ENCODE measurements around the gene RRBP1. TPM values are rescaled to one million over a fixed set of nuclear protein-coding genes. Genes with fewer than 3 reads are reported as not detected.
A peak's percentile ranks its signal among the peaks of the same experiment; 100 is the strongest.

RRBP1 gene
- total RNA-seq, 4 donors from 2014 or later = 76.5 to 162 (median 83.9) TPM

DNA sequence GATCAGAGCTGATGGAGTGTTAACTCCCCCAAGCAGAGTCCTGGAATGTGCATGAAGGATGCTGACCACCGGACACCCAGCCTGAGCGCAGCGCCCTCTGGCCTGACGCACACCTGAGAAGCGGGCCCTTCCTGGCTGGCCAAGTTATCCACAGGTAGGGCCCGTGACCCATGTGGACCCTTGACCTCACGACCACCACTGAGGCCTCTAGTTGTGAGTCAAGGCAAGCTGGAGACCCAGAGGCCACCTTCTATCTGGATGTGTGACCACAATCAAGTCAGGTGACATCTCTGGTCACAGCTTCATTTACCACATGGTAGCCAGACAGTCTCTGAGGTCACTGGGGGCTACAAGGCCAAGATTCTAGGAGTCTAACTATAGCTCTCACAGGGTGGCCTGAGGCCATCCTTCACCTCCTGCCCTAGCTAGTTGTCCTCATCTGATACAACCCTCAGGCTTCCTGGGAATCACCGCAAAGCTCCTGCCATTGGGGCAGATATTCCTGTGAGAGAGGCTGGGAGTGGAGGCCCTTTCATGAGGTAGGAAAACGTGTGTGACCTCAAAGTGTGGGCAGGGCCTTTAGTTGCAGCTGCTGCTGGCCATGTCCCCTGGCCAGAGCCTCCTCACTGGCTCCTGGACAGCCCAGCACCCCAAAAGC is 59.1 kb downstream of the RRBP1 start:
- DNase-seq (ENCODE audit: low spot score in 2 of 2) = peak in 1 of 2 donors; percentile 3
- Histone ChIP-seq H3K27ac (no peak overlapping the region), H3K9me3 (no peaks in the 10 kb centered on the region), H3K36me3 (peaks cover 2 to 100% (median 19%) of the 10 kb centered on the region in 3 donors), H3K4me1 (peaks cover 0 to 8% (median 0%) of the 10 kb centered on the region in 4 donors), H3K27me3 (no peaks in the 10 kb centered on the region), H3K4me3 (no peak overlapping the region)
- TF ChIP-seq, protein P1, sequence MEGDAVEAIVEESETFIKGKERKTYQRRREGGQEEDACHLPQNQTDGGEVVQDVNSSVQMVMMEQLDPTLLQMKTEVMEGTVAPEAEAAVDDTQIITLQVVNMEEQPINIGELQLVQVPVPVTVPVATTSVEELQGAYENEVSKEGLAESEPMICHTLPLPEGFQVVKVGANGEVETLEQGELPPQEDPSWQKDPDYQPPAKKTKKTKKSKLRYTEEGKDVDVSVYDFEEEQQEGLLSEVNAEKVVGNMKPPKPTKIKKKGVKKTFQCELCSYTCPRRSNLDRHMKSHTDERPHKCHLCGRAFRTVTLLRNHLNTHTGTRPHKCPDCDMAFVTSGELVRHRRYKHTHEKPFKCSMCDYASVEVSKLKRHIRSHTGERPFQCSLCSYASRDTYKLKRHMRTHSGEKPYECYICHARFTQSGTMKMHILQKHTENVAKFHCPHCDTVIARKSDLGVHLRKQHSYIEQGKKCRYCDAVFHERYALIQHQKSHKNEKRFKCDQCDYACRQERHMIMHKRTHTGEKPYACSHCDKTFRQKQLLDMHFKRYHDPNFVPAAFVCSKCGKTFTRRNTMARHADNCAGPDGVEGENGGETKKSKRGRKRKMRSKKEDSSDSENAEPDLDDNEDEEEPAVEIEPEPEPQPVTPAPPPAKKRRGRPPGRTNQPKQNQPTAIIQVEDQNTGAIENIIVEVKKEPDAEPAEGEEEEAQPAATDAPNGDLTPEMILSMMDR (IDR thresholded peaks at IDR 0.05) = no peak
- TF ChIP-seq POLR2A (IDR thresholded peaks at IDR 0.05) = no peak
- no peak for TF ChIP-seq EP300 (IDR thresholded peaks at IDR 0.05)
- 90 to 92% methylated on average over 5 to 9 of the region's 9 CpGs for WGBS, 2 donors

DNA sequence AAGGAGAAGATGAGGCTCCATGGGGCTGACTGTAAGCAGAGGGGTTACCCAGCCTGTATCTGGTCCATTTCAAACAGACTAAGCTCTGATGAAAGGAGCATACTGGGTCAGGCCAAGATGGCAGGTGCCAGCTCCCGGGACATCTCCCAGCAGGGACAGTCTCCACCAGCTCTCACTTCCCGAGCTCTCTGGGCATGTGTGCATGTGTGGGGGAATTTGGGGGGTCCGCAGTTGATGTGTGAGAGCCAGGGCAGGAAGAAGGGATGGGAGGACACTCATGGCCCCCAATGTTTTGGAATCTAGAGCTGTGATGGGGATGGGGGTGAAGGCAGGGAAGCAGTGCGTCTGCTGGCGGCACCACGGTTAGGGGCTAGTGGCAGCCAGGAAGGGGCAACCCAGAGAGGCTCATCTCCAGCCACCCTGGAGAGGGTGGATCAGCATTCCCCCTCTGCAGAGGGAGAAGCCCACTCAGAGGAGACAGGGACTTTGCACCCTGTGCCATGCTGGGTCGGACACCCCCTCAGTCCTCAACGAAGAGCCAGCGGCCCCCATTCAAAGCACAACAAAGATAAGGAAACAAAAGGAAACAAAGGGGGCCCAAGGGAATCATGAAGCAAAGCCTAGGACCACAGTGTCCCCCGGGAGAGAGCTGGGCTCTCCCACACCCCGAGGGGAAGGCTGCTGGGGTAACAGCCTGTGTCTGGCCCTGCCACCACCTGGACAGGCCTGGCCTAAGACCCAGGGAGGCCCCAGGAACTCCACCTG is 59.8 kb downstream of the RRBP1 start:
- Histone ChIP-seq H3K27me3 (no peaks in the 10 kb centered on the region), H3K9me3 (no peaks in the 10 kb centered on the region), H3K4me1 (peaks cover 0 to 4% (median 0%) of the 10 kb centered on the region in 4 donors), H3K36me3 (peaks cover 2 to 100% (median 19%) of the 10 kb centered on the region in 3 donors), H3K4me3 (no peak overlapping the region), H3K27ac (no peak overlapping the region)
- TF ChIP-seq POLR2A (IDR thresholded peaks at IDR 0.05) (no peak), EP300 (IDR thresholded peaks at IDR 0.05) (no peak)
- TF ChIP-seq, protein P1 (IDR thresholded peaks at IDR 0.05) = no peak
- DNase-seq (ENCODE audit: low spot score in 2 of 2) = peak in 1 of 2 donors; percentile 8
- WGBS, 2 donors = 87 to 91% methylated on average over 11 of the region's 11 CpGs

DNA sequence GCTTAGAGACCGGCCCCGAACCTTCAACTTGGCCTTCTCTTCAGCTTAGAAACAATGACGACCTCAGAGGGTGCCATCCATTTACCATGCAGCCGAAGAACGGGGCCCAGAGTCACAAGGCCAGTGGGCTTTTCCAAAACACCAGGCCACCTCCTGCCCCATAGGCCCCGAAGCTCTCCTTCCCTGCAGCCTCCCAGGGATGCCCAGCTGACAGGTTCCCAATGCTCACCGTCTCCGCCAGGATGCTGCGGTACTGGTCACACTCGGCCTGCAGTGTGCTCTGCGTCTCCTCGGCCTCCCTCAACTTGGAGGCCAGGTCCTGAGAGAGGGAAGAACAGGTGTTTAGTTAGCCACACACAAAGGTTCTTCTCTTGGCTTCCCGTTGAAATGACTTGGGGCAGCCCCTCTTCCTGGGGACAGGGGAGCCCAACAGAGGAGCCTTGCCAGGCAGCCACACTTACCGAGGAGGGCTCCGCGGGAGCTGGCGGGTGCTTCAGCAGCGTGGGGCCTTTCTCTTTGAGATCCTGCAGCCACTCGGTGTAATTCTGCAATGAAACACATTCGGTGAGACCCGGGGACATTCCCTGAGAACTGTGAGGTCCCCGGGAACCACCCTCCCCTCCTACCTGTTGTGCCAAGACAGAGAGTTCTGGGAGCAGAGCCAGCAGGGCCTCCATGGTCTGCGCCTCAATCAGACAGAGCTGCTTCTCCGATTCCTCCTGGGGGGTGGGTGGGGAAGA is 60.6 kb downstream of the RRBP1 start:
- Histone ChIP-seq H3K27me3 (no peaks in the 10 kb centered on the region), H3K27ac (no peak overlapping the region), H3K4me3 (no peak overlapping the region), H3K36me3 (peaks cover 1 to 100% (median 19%) of the 10 kb centered on the region in 3 donors), H3K4me1 (peaks cover 0 to 8% (median 0%) of the 10 kb centered on the region in 4 donors), H3K9me3 (no peaks in the 10 kb centered on the region)
- DNase-seq (ENCODE audit: low spot score in 2 of 2) = peak in 1 of 2 donors; percentile 11
- no peak for TF ChIP-seq POLR2A (IDR thresholded peaks at IDR 0.05)
- TF ChIP-seq EP300 (IDR thresholded peaks at IDR 0.05) = no peak
- TF ChIP-seq, protein P1 (IDR thresholded peaks at IDR 0.05) = no peak
- WGBS, 2 donors = 85 to 87% methylated on average over 23 to 24 of the region's 24 CpGs

DNA sequence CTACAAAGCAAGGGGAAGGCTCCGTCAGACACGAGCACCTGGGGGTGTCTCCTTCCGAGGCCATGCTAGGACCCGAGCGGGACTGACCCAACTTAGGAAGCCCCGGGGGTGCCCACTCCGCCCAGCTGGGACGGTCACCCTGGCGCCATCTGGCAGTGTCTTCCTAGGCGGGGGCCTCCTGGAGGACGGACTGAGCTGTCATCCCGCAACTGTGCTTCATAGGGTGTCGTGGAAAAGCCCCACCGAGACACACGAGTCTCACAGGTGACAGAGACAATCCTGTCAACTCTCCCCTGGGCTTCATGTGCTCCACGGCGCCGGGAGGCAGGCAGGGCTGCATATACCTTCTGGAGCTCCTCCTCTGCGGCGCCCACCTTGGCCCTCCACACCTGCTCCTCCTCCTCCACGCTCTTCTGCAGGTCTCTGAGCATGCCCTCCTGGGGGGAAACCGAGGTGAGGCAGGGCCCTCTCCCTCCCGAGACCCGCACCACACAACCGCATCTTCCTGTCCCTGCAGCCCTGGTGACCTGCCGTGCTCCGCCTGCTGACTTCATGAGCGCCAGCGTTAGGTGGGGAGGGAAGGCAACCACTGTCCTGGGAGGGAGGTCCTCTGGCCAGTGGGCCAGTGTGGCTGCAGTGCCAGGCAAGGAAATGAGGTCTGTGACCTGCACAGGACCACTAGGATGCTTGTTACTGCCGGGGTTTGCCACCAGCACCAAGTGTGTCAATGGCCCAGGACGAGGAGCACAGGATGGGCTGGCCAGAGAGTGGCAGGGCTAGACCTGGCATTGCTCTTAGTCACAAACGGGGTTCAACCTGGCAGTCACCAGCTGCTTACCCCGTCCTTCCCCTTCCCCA is 61.4 kb downstream of the RRBP1 start:
- Histone ChIP-seq H3K4me1 (peaks cover 0 to 15% (median 0%) of the 10 kb centered on the region in 4 donors), H3K4me3 (no peak overlapping the region), H3K36me3 (peaks cover 0 to 100% (median 19%) of the 10 kb centered on the region in 3 donors), H3K27me3 (no peaks in the 10 kb centered on the region), H3K27ac (no peak overlapping the region), H3K9me3 (no peaks in the 10 kb centered on the region)
- peak in 1 of 2 donors; percentile 12 for DNase-seq (ENCODE audit: low spot score in 2 of 2)
- TF ChIP-seq EP300 (IDR thresholded peaks at IDR 0.05) (no peak), POLR2A (IDR thresholded peaks at IDR 0.05) (no peak)
- TF ChIP-seq, protein P1 (IDR thresholded peaks at IDR 0.05) = no peak
- 87% methylated on average over 22 to 31 of the region's 33 CpGs for whole genome bisulfite sequencing, 2 donors
